Fibroblast of lung (primary cell): ENCODE measurements around the gene POU4F3. TPM values are rescaled to one million over a fixed set of nuclear protein-coding genes. Genes with fewer than 3 reads are reported as not detected.

ENCODE experiments used
- DNase-seq, 2 donors: peaks; one replicate each; pipeline versions ENCODE4 v3.0.0 to v3.0.0-alpha.2; 2010; ENCODE audit warnings: low read depth in 2 of 2
- H2AFZ ChIP-seq: 2 replicates; pipeline ENCODE4 v1.5.1; 2012; ENCODE audit warnings: low read length, control low read depth, inconsistent platforms
- H3K27ac ChIP-seq: 2 replicates; pipeline ENCODE4 v1.5.1; 2011; ENCODE audit warnings: low read length, control low read depth; ENCODE audit not compliant: insufficient read depth
- H3K27me3 ChIP-seq: 2 replicates; pipeline ENCODE4 v1.5.1; 2011; ENCODE audit warnings: mild to moderate bottlenecking, low read length; ENCODE audit not compliant: control insufficient read depth, insufficient read depth
- H3K36me3 ChIP-seq: 2 replicates; pipeline ENCODE4 v1.5.1; 2011; ENCODE audit warnings: low read length; ENCODE audit not compliant: control insufficient read depth, insufficient read depth
- H3K4me1 ChIP-seq: 2 replicates; pipeline ENCODE4 v1.5.1; 2011; ENCODE audit warnings: low read length; ENCODE audit not compliant: control insufficient read depth, insufficient read depth; ENCODE audit errors: extremely low read depth
- H3K4me2 ChIP-seq: 2 replicates; pipeline ENCODE4 v1.5.1; 2011; ENCODE audit warnings: low read length, control low read depth; ENCODE audit not compliant: insufficient read depth; ENCODE audit errors: extremely low read depth
- H3K4me3 ChIP-seq, 4 experiments: fragments of 200-600 bp in 1 of 4; sonication (generic) in 1 of 4; replicated peaks in 1 of 4; 2 replicates each; pipeline ENCODE4 v1.5.1; 2011 to 2016; ENCODE audit warnings: low read length in 4 of 4, low read depth in 3 of 4, mild to moderate bottlenecking in 3 of 4, control low read depth in 2 of 4, inconsistent platforms in 1 of 4, mixed read lengths in 1 of 4; ENCODE audit not compliant: insufficient read depth in 1 of 4; ENCODE audit errors: control extremely low read depth in 1 of 4
- H3K79me2 ChIP-seq: 2 replicates; pipeline ENCODE4 v1.5.1; 2012; ENCODE audit warnings: mild to moderate bottlenecking, low read length, inconsistent platforms; ENCODE audit not compliant: control insufficient read depth, insufficient read depth
- H3K9ac ChIP-seq: 2 replicates; pipeline ENCODE4 v1.5.1; 2011; ENCODE audit warnings: mild to moderate bottlenecking, low read length, control low read depth; ENCODE audit not compliant: insufficient read depth
- H3K9me3 ChIP-seq: 2 replicates; pipeline ENCODE4 v1.5.1; 2012; ENCODE audit warnings: low read depth, low read length; ENCODE audit not compliant: control insufficient read depth, insufficient read depth
- H4K20me1 ChIP-seq: 2 replicates; pipeline ENCODE4 v1.5.1; 2011; ENCODE audit warnings: low read length; ENCODE audit not compliant: control insufficient read depth, insufficient read depth; ENCODE audit errors: extremely low read depth
- CTCF ChIP-seq, 2 donors: IDR thresholded peaks in 1 of 2; conservative IDR thresholded peaks in 1 of 2; 1 replicate in 1 of 2; 2 replicates in 1 of 2; pipeline ENCODE4 v1.5.1; 2011 to 2012; ENCODE audit warnings: low read length in 2 of 2, control low read depth in 1 of 2, inconsistent platforms in 1 of 2, low read depth in 1 of 2, mild to moderate bottlenecking in 1 of 2
- EZH2 ChIP-seq: IDR thresholded peaks from 2 replicates; pipeline ENCODE4 v1.5.1; 2012; ENCODE audit warnings: low read length, control low read depth, mild to moderate bottlenecking; ENCODE audit errors: missing control alignments
- polyA plus RNA-seq, 2 donors: library from polyadenylated mRNA; depleted of rRNA in 1 of 2; stranded (reverse) in 1 of 2; unstranded in 1 of 2; fragments of >200 nt; gene quantifications; 2 replicates each; pipeline ENCODE4 v1.2.1, GENCODE V29; 2011 to 2012; ENCODE audit warnings: missing spikeins in 1 of 2
- total RNA-seq: library from RNA; depleted of rRNA; stranded (reverse); fragments of >200 nt; gene quantifications from 2 replicates; pipeline ENCODE4 v1.2.1, GENCODE V29; 2014

The POU4F3 gene
- total and polyA plus RNA-seq, 2 donors (not counting 1 experiment from before 2014, with no cell fraction given) = not detected

GRCh38 chr5:146345578-146346366, 7.1 kb downstream of the POU4F3 start:
- Histone ChIP-seq H3K79me2 (no peaks in the 10 kb centered on the region), H3K9me3 (no peaks in the 10 kb centered on the region), H3K36me3 (no peaks in the 10 kb centered on the region), H3K27ac (no peak overlapping the region), H4K20me1 (no peaks in the 10 kb centered on the region), H3K27me3 (peaks cover 50% of the 10 kb centered on the region), H3K4me1 (no peaks in the 10 kb centered on the region), H3K4me3 (no peak overlapping the region), H3K4me2 (no peak overlapping the region), H3K9ac (no peak overlapping the region), H2AFZ (no peak overlapping the region)
- no peak for DNase-seq
- TF ChIP-seq CTCF (conservative IDR thresholded peaks at IDR 0.05 in 1 of 2, IDR thresholded peaks at IDR 0.05 in 1 of 2; ENCODE audit: low read depth in 1 of 2, low read length in 2 of 2) = no peak
- TF ChIP-seq EZH2 = peak; percentile 96

GRCh38 chr5:146357126-146357525, 18.5 kb downstream of the POU4F3 start:
- Histone ChIP-seq H3K9ac (no peak overlapping the region), H4K20me1 (no peaks in the 10 kb centered on the region), H3K27ac (no peak overlapping the region), H3K9me3 (no peaks in the 10 kb centered on the region), H2AFZ (no peak overlapping the region), H3K79me2 (no peaks in the 10 kb centered on the region), H3K4me1 (no peaks in the 10 kb centered on the region), H3K4me2 (no peak overlapping the region), H3K36me3 (no peaks in the 10 kb centered on the region), H3K27me3 (no peaks in the 10 kb centered on the region), H3K4me3 (no peak overlapping the region)
- no peak for DNase-seq
- no peak for TF ChIP-seq CTCF (conservative IDR thresholded peaks at IDR 0.05 in 1 of 2, IDR thresholded peaks at IDR 0.05 in 1 of 2; ENCODE audit: low read depth in 1 of 2, low read length in 2 of 2)
- TF ChIP-seq EZH2 = no peak

GRCh38 chr5:146359836-146360235, 21.2 kb downstream of the POU4F3 start:
- Histone ChIP-seq H3K4me1 (no peaks in the 10 kb centered on the region), H3K4me2 (no peak overlapping the region), H3K36me3 (no peaks in the 10 kb centered on the region), H3K27me3 (no peaks in the 10 kb centered on the region), H3K9me3 (no peaks in the 10 kb centered on the region), H3K9ac (no peak overlapping the region), H2AFZ (no peak overlapping the region), H4K20me1 (no peaks in the 10 kb centered on the region), H3K79me2 (no peaks in the 10 kb centered on the region), H3K27ac (no peak overlapping the region), H3K4me3 (no peak overlapping the region)
- no peak for DNase-seq
- no peak for TF ChIP-seq CTCF (conservative IDR thresholded peaks at IDR 0.05 in 1 of 2, IDR thresholded peaks at IDR 0.05 in 1 of 2; ENCODE audit: low read depth in 1 of 2, low read length in 2 of 2)
- TF ChIP-seq EZH2 = no peak
